HG03139 (cell line): Measurements from ENCODE around the gene ITGA7.
"Not testable (repeated sequence)": the region's sequence is repeated elsewhere in the genome, so short reads cannot be mapped to it uniquely, and the experiment has no call there.

Source experiments
- ATAC-seq: cut with Tn5 transposase; IDR thresholded peaks from one replicate; pipeline ENCODE4 v1.9.1; 2021; ENCODE audit not compliant: unreplicated experiment

Gene ITGA7

DNA sequence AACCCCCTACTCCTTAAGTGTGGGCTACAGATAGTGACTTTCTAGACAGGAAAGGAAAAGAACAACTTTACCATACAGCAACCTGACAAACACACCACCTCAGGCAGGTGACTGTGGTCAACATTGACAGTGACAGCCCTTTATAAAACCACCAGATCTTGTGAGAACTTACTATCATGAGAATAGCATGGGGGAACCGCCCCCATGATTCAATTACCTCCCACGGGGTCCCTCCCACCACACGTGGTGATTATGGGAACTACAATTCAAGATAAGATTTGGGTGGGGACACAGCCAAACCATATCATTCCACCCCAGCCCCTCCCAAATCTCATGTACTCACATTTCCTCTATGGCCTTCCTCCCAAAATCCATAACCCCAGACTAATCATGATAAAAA lies 54.7 kb downstream of the ITGA7 start:
- ATAC-seq = no peak

DNA sequence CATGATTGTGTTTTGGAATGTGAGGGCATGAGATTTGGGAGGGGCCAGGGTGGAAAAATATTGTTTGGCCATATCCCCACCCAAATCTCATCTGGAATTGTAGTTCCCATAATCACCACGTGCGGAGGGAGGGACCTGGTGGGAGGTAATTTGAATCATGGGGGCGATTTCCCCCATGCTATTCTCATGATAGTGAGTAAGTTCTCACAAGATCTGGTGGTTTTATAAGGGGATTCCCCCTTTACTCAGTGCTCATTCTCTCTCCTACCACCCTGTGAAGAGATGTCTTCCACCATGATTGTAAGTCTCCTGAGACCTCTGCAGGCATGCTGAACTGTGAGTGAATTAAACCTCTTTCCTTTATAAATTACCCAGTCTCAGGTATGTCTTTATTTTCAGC lies 55.4 kb downstream of the ITGA7 start:
- no peak for ATAC-seq

GRCh38 chr12:55651299-55651683 lies 56.4 kb downstream of the ITGA7 start:
- ATAC-seq = no peak

DNA sequence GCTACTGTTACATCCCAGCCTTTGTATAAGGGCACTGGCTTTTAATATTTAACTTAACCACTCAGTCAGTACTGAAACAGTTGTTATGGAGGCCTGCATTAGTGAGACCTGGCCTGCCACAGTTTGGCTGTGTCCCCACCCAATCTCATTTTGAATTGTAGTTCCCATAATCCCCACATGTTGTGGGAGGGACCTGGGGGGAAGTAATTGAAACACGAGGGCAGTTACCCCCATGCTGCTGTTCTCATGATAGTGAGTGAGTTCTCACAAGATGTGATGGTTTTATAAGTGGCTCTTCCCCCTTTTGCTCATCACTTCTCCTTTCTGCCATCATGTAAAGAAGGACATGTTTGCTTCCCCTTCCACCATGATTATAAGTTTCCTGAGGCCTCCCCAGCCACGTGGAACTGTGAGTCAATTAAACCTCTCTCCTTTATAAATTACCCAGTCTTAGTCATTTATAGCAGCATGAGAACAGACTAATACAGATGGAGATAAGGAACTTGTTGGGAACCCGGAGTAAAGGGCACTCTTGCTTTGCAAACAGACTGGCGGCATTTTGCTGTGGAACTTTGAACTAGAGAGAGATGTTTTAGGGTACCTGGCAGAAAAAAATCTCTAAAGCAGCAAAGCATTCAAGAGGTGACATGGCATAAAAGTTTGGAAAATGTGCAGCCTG lies 56.9 kb downstream of the ITGA7 start:
- not testable (repeated sequence) for ATAC-seq

- no peak for ATAC-seq
Observed at GRCh38 chr12:55647027-55647426, 60.7 kb downstream of the ITGA7 start.

- no peak for ATAC-seq
Observed at GRCh38 chr12:55644591-55644990, 63.1 kb downstream of the ITGA7 start.

GRCh38 chr12:55642669-55643068 lies 65.0 kb downstream of the ITGA7 start:
- peak; percentile 39 for ATAC-seq

DNA sequence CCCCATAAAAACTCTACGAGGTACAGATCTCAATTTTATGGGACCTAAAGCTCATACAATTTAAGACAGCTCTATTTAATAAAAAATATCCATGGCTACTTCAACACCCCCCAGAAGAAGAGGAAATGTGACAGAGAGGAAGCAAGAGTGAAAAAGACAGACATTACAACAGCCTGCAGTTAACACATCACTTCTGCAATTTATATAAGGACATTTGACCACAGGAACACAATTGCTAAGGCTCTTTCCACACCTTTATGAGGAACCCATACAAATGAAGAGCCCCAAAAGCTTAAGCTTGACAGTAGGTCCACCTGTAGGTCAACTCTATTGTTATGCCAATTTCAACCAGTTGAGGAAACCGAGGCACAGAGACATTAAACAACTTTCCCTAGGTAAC lies 65.4 kb downstream of the ITGA7 start:
- no peak for ATAC-seq

- no peak for ATAC-seq
Observed at GRCh38 chr12:55641595-55641994, 66.1 kb downstream of the ITGA7 start.

DNA sequence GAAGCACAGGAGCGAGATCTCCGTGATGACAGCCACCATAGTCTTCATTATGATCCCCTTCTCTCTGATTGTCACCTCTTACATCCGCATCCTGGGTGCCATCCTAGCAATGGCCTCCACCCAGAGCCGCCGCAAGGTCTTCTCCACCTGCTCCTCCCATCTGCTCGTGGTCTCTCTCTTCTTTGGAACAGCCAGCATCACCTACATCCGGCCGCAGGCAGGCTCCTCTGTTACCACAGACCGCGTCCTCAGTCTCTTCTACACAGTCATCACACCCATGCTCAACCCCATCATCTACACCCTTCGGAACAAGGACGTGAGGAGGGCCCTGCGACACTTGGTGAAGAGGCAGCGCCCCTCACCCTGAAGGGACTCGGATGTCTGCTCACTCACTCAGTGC lies 70.2 kb downstream of the ITGA7 start:
- no peak for ATAC-seq

- no peak for ATAC-seq
Observed at GRCh38 chr12:55636853-55637252, 70.9 kb downstream of the ITGA7 start, which contains the start of gene OR10P1. Gene OR10P1, plus strand, starts transcription at chr12:55636892. Its CDS starts 0 bp downstream, at chr12:55636892.

DNA sequence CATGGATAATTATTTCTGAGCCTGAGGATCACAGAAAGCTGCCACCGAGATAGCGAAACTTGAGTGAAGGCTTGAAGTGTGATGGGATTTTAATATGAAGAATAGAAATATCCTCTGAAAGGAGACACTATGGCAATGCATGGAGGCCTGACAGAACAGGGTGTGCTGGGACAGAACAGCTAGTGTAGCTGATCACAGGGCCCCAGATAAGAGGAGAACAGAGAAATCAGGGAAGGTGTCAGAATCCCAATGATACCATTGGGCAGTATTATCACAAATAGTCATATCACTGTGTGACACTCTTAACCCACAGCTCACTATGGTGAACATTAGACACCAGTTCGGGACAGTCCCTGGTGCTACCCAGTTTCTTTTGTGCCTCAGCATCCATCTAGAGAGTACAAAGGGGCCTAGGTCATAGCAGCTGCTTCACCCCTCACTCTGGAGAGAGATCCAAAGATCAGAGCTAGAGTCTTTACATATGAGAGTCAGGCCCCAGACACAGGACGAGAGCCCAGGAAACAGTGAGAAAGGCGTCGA lies 71.5 kb downstream of the ITGA7 start:
- ATAC-seq = no peak
